ENCODE data around the gene CD200R1. TPM values are rescaled to one million over a fixed set of nuclear protein-coding genes. Genes with fewer than 3 reads are reported as not detected.

CD200R1 gene
- total RNA-seq, 1 experiment from 2014 or later = 0.05 TPM

- POLR2A ChIA-PET = no interaction called here
- intact Hi-C loops (cut with micrococcal nuclease; ENCODE audit: unreplicated experiment) = no loop called here
- no TSS peak for BruUV-seq (replicated peaks)
Measured at GRCh38 chr3:112958811-112959560, 15.9 kb downstream of the CD200R1 start.

GRCh38 chr3:112956351-112956750, 18.6 kb downstream of the CD200R1 start:
- CTCF ChIA-PET = no interaction called here

More at GRCh38 chr3:112958811-112959560, 15.9 kb downstream of the CD200R1 start:
- no peaks in the 10 kb centered on the region for H3K36me3 ChIP-seq (ENCODE audit: control insufficient read depth, insufficient read depth, low read length)
- no peak for ATAC-seq
- TF ChIP-seq POLR2AphosphoS5 (IDR thresholded peaks at IDR 0.05; ENCODE audit: low read depth, low read length) (no peak), REST (IDR thresholded peaks at IDR 0.05; ENCODE audit: insufficient read depth in 1 of 2, low read depth in 2 of 2, low read length in 1 of 2) (no peak), SIN3A (IDR thresholded peaks at IDR 0.05; ENCODE audit: borderline replicate concordance, insufficient read depth, low read depth, low read length) (no peak), TCF7L2 (IDR thresholded peaks at IDR 0.05; ENCODE audit: low read depth, low read length) (no peak), CTCF (IDR thresholded peaks at IDR 0.05) (no peak)
- H3K9me3 ChIP-seq (ENCODE audit: control insufficient read depth, insufficient read depth, low read depth, low read length) = no peaks in the 10 kb centered on the region
- H3K4me1 ChIP-seq (ENCODE audit: control insufficient read depth, insufficient read depth, low read length) = no peaks in the 10 kb centered on the region
- in situ Hi-C loops (cut with HindIII; ENCODE audit: low pct_unique_long_range_greater_than_20kb, low sequenced_read_pairs) = no loop called here
- no peak overlapping the region for H3K27ac ChIP-seq (ENCODE audit: low read length)
- CTCF ChIA-PET = no interaction called here
- no peak for DNase-seq (ENCODE audit: low read depth, low spot score)
- H3K4me3 ChIP-seq (ENCODE audit: low read depth in 2 of 2, low read length in 2 of 2) = no peak overlapping the region
- no peaks in the 10 kb centered on the region; the same call in 1 of the 2 replicates for H3K27me3 ChIP-seq (ENCODE audit: control insufficient read depth, insufficient read depth, low read length)

More at GRCh38 chr3:112956351-112956750, 18.6 kb downstream of the CD200R1 start:
- POLR2A ChIA-PET = no interaction called here
- BruUV-seq (replicated peaks) = no TSS peak
- no peaks in the 10 kb centered on the region for H3K9me3 ChIP-seq (ENCODE audit: control insufficient read depth, insufficient read depth, low read depth, low read length)
- in situ Hi-C loops (cut with HindIII; ENCODE audit: low pct_unique_long_range_greater_than_20kb, low sequenced_read_pairs) (no loop called here), intact Hi-C loops (cut with micrococcal nuclease; ENCODE audit: unreplicated experiment) (no loop called here)
- H3K4me3 ChIP-seq (ENCODE audit: low read depth in 2 of 2, low read length in 2 of 2) = no peak overlapping the region
- no peaks in the 10 kb centered on the region for H3K36me3 ChIP-seq (ENCODE audit: control insufficient read depth, insufficient read depth, low read length)
- no peaks in the 10 kb centered on the region for H3K4me1 ChIP-seq (ENCODE audit: control insufficient read depth, insufficient read depth, low read length)
- H3K27me3 ChIP-seq (ENCODE audit: control insufficient read depth, insufficient read depth, low read length) = no peaks in the 10 kb centered on the region; the same call in 1 of the 2 replicates
- no peak for ATAC-seq
- no peak for DNase-seq (ENCODE audit: low read depth, low spot score)
- TF ChIP-seq TCF7L2 (IDR thresholded peaks at IDR 0.05; ENCODE audit: low read depth, low read length) = no peak
- TF ChIP-seq CTCF (IDR thresholded peaks at IDR 0.05) = no peak
- no peak for TF ChIP-seq REST (IDR thresholded peaks at IDR 0.05; ENCODE audit: insufficient read depth in 1 of 2, low read depth in 2 of 2, low read length in 1 of 2)
- no peak for TF ChIP-seq SIN3A (IDR thresholded peaks at IDR 0.05; ENCODE audit: borderline replicate concordance, insufficient read depth, low read depth, low read length)
- TF ChIP-seq POLR2AphosphoS5 (IDR thresholded peaks at IDR 0.05; ENCODE audit: low read depth, low read length) = no peak
- no peak overlapping the region for H3K27ac ChIP-seq (ENCODE audit: low read length)
